ENCODE results near the gene BTN3A1. TPM values are rescaled to one million over a fixed set of nuclear protein-coding genes. Genes with fewer than 3 reads are reported as not detected.

BTN3A1 gene
- total and polyA plus RNA-seq, 10 of the 15 experiments (the other 5 are each of a cell fraction or from before 2014, with no cell fraction given): 5.6 to 60.1 (median 16.1) TPM

DNA sequence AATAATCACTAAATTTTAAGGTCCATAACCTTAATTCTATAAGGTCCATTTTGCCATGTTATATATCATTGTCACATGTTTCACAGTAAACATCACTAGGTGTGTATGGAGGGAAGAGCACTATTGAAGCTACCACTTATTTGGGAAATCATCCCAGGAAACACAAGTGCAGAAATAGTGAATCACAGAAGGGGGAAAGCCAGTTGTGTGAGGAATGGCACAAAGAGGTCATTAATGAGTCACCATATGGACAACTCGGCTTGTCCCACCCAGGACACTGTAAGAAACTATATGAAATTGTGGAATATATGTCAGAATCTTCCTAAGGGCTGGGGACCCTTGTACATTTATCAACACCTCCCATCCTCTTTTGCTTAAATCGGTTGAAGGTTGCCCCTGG is 13.7 kb downstream of the BTN3A1 start:
- DNase-seq (ENCODE audit: low read depth, low spot score) (no peak), FAIRE-seq (no peak), ATAC-seq (no peak)
- ChIA-PET RAD21 (ENCODE audit: unreplicated experiment) (no interaction called here), POLR2A (interaction anchor here (0.6 kb wide), 1 partner anchor 74 kb away, joined by 3 read pairs; no protein-coding TSS in a partner anchor), SMC1A (ENCODE audit: uncharacterized antibody, unreplicated experiment) (no interaction called here), CTCF (no interaction called here)
- TF ChIP-seq BACH1 (IDR thresholded peaks at IDR 0.05; ENCODE audit: borderline replicate concordance): no peak
- TF ChIP-seq, protein P1, sequence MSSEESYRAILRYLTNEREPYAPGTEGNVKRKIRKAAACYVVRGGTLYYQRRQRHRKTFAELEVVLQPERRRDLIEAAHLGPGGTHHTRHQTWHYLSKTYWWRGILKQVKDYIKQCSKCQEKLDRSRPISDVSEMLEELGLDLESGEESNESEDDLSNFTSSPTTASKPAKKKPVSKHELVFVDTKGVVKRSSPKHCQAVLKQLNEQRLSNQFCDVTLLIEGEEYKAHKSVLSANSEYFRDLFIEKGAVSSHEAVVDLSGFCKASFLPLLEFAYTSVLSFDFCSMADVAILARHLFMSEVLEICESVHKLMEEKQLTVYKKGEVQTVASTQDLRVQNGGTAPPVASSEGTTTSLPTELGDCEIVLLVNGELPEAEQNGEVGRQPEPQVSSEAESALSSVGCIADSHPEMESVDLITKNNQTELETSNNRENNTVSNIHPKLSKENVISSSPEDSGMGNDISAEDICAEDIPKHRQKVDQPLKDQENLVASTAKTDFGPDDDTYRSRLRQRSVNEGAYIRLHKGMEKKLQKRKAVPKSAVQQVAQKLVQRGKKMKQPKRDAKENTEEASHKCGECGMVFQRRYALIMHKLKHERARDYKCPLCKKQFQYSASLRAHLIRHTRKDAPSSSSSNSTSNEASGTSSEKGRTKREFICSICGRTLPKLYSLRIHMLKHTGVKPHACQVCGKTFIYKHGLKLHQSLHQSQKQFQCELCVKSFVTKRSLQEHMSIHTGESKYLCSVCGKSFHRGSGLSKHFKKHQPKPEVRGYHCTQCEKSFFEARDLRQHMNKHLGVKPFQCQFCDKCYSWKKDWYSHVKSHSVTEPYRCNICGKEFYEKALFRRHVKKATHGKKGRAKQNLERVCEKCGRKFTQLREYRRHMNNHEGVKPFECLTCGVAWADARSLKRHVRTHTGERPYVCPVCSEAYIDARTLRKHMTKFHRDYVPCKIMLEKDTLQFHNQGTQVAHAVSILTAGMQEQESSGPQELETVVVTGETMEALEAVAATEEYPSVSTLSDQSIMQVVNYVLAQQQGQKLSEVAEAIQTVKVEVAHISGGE (CRISPR knock-in tag; IDR thresholded peaks at IDR 0.05): no peak
- TF ChIP-seq NFXL1 (IDR thresholded peaks at IDR 0.05; ENCODE audit: borderline replicate concordance): no peak
- no peak for TF ChIP-seq CHD2 (IDR thresholded peaks at IDR 0.05; ENCODE audit: borderline replicate concordance, low read depth, low read length)
- TF ChIP-seq, protein P2, sequence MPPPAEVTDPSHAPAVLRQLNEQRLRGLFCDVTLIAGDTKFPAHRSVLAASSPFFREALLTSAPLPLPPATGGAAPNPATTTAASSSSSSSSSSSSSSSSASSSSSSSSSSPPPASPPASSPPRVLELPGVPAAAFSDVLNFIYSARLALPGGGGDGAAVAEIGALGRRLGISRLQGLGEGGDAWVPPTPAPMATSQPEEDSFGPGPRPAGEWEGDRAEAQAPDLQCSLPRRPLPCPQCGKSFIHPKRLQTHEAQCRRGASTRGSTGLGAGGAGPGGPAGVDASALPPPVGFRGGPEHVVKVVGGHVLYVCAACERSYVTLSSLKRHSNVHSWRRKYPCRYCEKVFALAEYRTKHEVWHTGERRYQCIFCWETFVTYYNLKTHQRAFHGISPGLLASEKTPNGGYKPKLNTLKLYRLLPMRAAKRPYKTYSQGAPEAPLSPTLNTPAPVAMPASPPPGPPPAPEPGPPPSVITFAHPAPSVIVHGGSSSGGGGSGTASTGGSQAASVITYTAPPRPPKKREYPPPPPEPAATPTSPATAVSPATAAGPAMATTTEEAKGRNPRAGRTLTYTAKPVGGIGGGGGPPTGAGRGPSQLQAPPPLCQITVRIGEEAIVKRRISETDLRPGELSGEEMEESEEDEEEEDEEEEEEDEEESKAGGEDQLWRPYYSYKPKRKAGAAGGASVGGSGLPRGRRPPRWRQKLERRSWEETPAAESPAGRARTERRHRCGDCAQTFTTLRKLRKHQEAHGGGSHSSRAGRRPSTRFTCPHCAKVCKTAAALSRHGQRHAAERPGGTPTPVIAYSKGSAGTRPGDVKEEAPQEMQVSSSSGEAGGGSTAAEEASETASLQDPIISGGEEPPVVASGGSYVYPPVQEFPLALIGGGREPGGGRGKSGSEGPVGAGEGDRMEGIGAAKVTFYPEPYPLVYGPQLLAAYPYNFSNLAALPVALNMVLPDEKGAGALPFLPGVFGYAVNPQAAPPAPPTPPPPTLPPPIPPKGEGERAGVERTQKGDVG (CRISPR knock-in tag; IDR thresholded peaks at IDR 0.05): no peak
- TF ChIP-seq SIX5 (IDR thresholded peaks at IDR 0.05; ENCODE audit: low read depth, low read length, severe bottlenecking): no peak
- no peak for TF ChIP-seq MXI1 (IDR thresholded peaks at IDR 0.05; ENCODE audit: low read depth, low read length)
- TF ChIP-seq IKZF1 (conservative IDR thresholded peaks at IDR 0.05): no peak
- TF ChIP-seq, protein P3, sequence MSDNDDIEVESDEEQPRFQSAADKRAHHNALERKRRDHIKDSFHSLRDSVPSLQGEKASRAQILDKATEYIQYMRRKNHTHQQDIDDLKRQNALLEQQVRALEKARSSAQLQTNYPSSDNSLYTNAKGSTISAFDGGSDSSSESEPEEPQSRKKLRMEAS (IDR thresholded peaks at IDR 0.05; ENCODE audit: low read depth, low read length): no peak
- TF ChIP-seq, protein P4, sequence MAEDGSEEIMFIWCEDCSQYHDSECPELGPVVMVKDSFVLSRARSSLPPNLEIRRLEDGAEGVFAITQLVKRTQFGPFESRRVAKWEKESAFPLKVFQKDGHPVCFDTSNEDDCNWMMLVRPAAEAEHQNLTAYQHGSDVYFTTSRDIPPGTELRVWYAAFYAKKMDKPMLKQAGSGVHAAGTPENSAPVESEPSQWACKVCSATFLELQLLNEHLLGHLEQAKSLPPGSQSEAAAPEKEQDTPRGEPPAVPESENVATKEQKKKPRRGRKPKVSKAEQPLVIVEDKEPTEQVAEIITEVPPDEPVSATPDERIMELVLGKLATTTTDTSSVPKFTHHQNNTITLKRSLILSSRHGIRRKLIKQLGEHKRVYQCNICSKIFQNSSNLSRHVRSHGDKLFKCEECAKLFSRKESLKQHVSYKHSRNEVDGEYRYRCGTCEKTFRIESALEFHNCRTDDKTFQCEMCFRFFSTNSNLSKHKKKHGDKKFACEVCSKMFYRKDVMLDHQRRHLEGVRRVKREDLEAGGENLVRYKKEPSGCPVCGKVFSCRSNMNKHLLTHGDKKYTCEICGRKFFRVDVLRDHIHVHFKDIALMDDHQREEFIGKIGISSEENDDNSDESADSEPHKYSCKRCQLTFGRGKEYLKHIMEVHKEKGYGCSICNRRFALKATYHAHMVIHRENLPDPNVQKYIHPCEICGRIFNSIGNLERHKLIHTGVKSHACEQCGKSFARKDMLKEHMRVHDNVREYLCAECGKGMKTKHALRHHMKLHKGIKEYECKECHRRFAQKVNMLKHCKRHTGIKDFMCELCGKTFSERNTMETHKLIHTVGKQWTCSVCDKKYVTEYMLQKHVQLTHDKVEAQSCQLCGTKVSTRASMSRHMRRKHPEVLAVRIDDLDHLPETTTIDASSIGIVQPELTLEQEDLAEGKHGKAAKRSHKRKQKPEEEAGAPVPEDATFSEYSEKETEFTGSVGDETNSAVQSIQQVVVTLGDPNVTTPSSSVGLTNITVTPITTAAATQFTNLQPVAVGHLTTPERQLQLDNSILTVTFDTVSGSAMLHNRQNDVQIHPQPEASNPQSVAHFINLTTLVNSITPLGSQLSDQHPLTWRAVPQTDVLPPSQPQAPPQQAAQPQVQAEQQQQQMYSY (CRISPR knock-in tag; IDR thresholded peaks at IDR 0.05): no peak
- no peak for TF ChIP-seq IKZF2 (IDR thresholded peaks at IDR 0.05)
- H3K36me3 ChIP-seq (ENCODE audit: control insufficient read depth in 2 of 2, insufficient read depth in 2 of 2, low read length in 1 of 2): peaks cover 0 to 6% of the 10 kb centered on the region in 2 experiments; a peak in 1 of 4 replicates
- peaks cover 14% of the 10 kb centered on the region; the same call in 2 of the 3 replicates for H3K9me3 ChIP-seq (replicated peaks; ENCODE audit: control insufficient read depth, insufficient read depth, low read length)
- intact Hi-C loops (cut with micrococcal nuclease; ENCODE audit: unreplicated experiment): no loop called here
- H3K27ac ChIP-seq (ENCODE audit: control insufficient read depth, insufficient read depth): no peak overlapping the region
- H3K79me2 ChIP-seq (ENCODE audit: control insufficient read depth, insufficient read depth, low read length): no peaks in the 10 kb centered on the region
- no peaks in the 10 kb centered on the region for H3K27me3 ChIP-seq (replicated peaks in 1 of 2; ENCODE audit: control insufficient read depth in 2 of 2, insufficient read depth in 2 of 2, low read length in 1 of 2)
- H2AFZ ChIP-seq (ENCODE audit: control insufficient read depth, low read depth, low read length): no peak overlapping the region
- H3K4me3 ChIP-seq: no peak overlapping the region
- H3K9ac ChIP-seq (ENCODE audit: control insufficient read depth, insufficient read depth, low read length): no peak overlapping the region
- WGBS (ENCODE audit: insufficient coverage, insufficient replicate concordance, low lambda C conversion rate, missing lambda C conversion rate): 76% methylated on average over 2 of the region's 2 CpGs
- H3K4me1 ChIP-seq (ENCODE audit: control insufficient read depth, insufficient read depth, low read length): peaks cover 7% of the 10 kb centered on the region
- no TSS peak for BruUV-seq (replicated peaks)
- no peak overlapping the region for H3K4me2 ChIP-seq (ENCODE audit: control insufficient read depth, insufficient read depth)
- no peaks in the 10 kb centered on the region for H4K20me1 ChIP-seq (ENCODE audit: control insufficient read depth, insufficient read depth)
- in situ Hi-C loops (cut with MboI): no loop called here
